Natural killer cell (primary cell): ENCODE data around the gene ROM1. TPM values are rescaled to one million over a fixed set of nuclear protein-coding genes. Genes with fewer than 3 reads are reported as not detected.
"Not testable (repeated sequence)": the region's sequence is repeated elsewhere in the genome, so short reads cannot be mapped to it uniquely, and the experiment has no call there.

Experiments
- ATAC-seq, 3 donors: fragments of 150-1000 bp in 2 of 3; fragments of 200-7000 bp in 1 of 3; cut with Tn5 transposase; 1 replicate in 1 of 3; 2 replicates in 2 of 3; pipeline ENCODE4 v1.10.0; 2021; ENCODE audit warnings: mild to moderate bottlenecking in 2 of 3, moderate library complexity in 2 of 3
- DNase-seq, 2 donors: peaks; one replicate each; pipeline versions ENCODE4 v3.0.0 to v3.0.0-alpha.2; 2013 to 2021; ENCODE audit warnings: mixed read lengths in 1 of 2
- H3K27ac ChIP-seq: one replicate; pipeline ENCODE4 v1.5.1; 2013; ENCODE audit warnings: mild to moderate bottlenecking, low read length
- H3K27me3 ChIP-seq: one replicate; pipeline ENCODE4 v1.6.1; 2013; ENCODE audit warnings: low read length; ENCODE audit not compliant: control insufficient read depth, insufficient read depth
- H3K36me3 ChIP-seq: one replicate; pipeline ENCODE4 v1.6.1; 2013; ENCODE audit warnings: low read length; ENCODE audit not compliant: control insufficient read depth, insufficient read depth
- H3K4me1 ChIP-seq: one replicate; pipeline ENCODE4 v1.6.1; 2013; ENCODE audit warnings: low read length; ENCODE audit not compliant: control insufficient read depth, insufficient read depth
- H3K4me3 ChIP-seq: one replicate; pipeline ENCODE4 v1.5.1; 2013; ENCODE audit warnings: low read length
- H3K9me3 ChIP-seq: one replicate; pipeline ENCODE4 v1.6.1; 2013; ENCODE audit warnings: low read length; ENCODE audit not compliant: control insufficient read depth, insufficient read depth
- H3K27ac Mint-ChIP-seq, 2 donors: one replicate each; pipeline ENCODE4 v1.8.0; 2022; ENCODE audit warnings: mild to moderate bottlenecking in 2 of 2, mixed read lengths in 2 of 2, moderate library complexity in 1 of 2
- H3K27me3 Mint-ChIP-seq, 2 donors: one replicate each; pipeline ENCODE4 v1.8.0; 2022; ENCODE audit warnings: low read depth in 2 of 2, mixed read lengths in 2 of 2
- H3K36me3 Mint-ChIP-seq: one replicate; pipeline ENCODE4 v1.8.0; 2022; ENCODE audit warnings: mixed read lengths
- H3K4me1 Mint-ChIP-seq, 2 donors: one replicate each; pipeline ENCODE4 v1.8.0; 2022; ENCODE audit warnings: mixed read lengths in 2 of 2
- H3K4me3 Mint-ChIP-seq: one replicate; pipeline ENCODE4 v1.8.0; 2022; ENCODE audit warnings: mild to moderate bottlenecking, moderate library complexity, mixed read lengths
- H3K9me3 Mint-ChIP-seq, 2 donors: one replicate each; pipeline ENCODE4 v1.8.0; 2022; ENCODE audit warnings: mixed read lengths in 2 of 2
- WGBS: methylation state at CpG from one replicate; pipeline ENCODE4 v1.1.7; 2013; ENCODE audit warnings: missing lambda C conversion rate; ENCODE audit not compliant: insufficient coverage; 5-methylcytosine and 5-hydroxymethylcytosine counted together
- intact Hi-C: fragments of 100-400 bp; cut with micrococcal nuclease; formaldehyde crosslinking; loops from one replicate; pipeline ENCODE4 v1.14.2; 2022
- total RNA-seq, 4 donors: library from RNA; stranded (reverse); fragments of 120-200 nt in 1 of 4; gene quantifications; one replicate each; pipeline versions ENCODE4 v1.2.3 to v1.2.4, GENCODE V29; 2013 to 2022
- TF ChIP-seq, protein P1 (sequence below): fragments of 200-600 bp; IDR thresholded peaks from one replicate; pipeline ENCODE4 v1.8.0; 2022; ENCODE audit warnings: antibody characterized with exemption

The ROM1 gene
- total RNA-seq, 3 donors from 2014 or later (not counting 1 experiment from before 2014, with no cell fraction given), result 2.6 to 6.9 (median 3.9) TPM

DNA sequence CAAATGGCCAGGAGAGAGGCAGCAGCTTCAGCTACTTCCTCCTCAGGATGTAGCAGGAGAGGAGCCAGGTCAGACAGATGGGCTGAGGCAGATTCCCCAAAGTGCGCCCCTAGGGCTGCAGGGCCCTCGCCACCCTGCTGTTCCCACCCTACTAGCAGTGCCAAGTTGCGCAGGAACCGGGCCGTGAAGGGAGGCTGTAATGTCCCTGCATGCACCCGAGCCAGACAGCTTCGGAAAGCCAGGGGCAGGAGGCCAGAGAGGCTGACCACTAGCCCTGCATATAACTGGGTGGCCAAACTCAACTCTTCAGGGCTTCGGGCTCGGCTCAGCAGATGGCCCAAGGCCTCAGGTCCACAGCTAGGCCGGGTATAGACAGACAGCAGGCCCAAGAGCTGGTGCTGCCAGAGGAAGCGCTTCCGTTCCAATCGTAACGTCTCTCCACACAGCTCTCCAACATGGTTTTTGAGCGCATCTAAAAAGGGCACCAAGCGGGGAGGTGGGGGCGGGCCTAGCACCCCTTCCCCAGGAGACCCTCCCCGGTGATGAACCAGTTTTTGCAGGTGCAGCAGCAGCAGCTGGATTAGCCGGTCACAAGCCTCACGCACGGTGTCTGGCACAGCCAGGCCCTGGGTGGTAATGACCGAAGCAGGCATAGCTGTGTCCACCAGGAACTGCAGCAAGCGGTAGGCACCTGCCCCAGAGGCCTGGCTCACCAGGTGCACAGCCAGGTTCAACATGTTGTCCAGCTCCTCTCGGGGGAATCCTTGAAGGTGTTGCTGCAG, 35.3 kb downstream of the ROM1 start:
- TF ChIP-seq, protein P1, sequence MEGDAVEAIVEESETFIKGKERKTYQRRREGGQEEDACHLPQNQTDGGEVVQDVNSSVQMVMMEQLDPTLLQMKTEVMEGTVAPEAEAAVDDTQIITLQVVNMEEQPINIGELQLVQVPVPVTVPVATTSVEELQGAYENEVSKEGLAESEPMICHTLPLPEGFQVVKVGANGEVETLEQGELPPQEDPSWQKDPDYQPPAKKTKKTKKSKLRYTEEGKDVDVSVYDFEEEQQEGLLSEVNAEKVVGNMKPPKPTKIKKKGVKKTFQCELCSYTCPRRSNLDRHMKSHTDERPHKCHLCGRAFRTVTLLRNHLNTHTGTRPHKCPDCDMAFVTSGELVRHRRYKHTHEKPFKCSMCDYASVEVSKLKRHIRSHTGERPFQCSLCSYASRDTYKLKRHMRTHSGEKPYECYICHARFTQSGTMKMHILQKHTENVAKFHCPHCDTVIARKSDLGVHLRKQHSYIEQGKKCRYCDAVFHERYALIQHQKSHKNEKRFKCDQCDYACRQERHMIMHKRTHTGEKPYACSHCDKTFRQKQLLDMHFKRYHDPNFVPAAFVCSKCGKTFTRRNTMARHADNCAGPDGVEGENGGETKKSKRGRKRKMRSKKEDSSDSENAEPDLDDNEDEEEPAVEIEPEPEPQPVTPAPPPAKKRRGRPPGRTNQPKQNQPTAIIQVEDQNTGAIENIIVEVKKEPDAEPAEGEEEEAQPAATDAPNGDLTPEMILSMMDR, result no peak
- intact Hi-C loops, result no loop called here
- DNase-seq, result peak in 1 of 2 donors; percentile 5
- Histone ChIP-seq H3K36me3 (peaks cover 31% of the 10 kb centered on the region), H3K9me3 (no peaks in the 10 kb centered on the region), H3K4me3 (no peak overlapping the region), H3K4me1 (peaks cover 42% of the 10 kb centered on the region), H3K27ac (no peak overlapping the region), H3K27me3 (no peaks in the 10 kb centered on the region)
- Mint-ChIP-seq H3K27ac (no peak overlapping the region), H3K4me3 (no peak overlapping the region), H3K36me3 (no peaks in the 10 kb centered on the region), H3K4me1 (peaks cover 19 to 24% of the 10 kb centered on the region in 2 donors), H3K9me3 (no peaks in the 10 kb centered on the region), H3K27me3 (no peaks in the 10 kb centered on the region)
- 97% methylated on average over 24 of the region's 24 CpGs for WGBS
- ATAC-seq, result no peak

DNA sequence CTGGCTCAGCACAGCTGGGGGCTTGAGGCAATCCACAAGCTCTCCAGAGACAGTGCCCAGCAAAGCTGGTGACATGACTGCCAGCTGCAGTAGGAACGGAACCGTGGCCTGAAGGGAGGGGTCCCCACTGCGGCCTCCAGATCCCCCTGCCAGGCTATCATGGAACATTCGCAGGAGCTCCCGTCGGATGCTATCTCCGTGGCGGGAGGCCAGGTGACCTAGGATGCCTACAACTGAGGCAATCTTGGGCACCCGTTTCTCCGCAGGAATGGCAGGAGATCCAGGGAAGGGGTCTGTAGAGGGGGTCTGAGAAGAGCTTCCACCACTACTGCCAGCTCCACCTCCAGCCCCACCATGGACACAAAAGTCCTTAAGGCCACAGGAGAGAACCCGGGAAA, 35.9 kb downstream of the ROM1 start:
- Histone ChIP-seq H3K27me3 (no peaks in the 10 kb centered on the region), H3K36me3 (peaks cover 27% of the 10 kb centered on the region), H3K4me1 (peaks cover 44% of the 10 kb centered on the region), H3K27ac (no peak overlapping the region), H3K4me3 (no peak overlapping the region), H3K9me3 (no peaks in the 10 kb centered on the region)
- 97% methylated on average over 11 of the region's 11 CpGs for WGBS
- H3K9me3 Mint-ChIP-seq, result no peaks in the 10 kb centered on the region
- no peaks in the 10 kb centered on the region for H3K36me3 Mint-ChIP-seq
- TF ChIP-seq, protein P1, result no peak
- H3K27me3 Mint-ChIP-seq, result peaks cover 0 to 3% of the 10 kb centered on the region in 2 donors
- H3K4me1 Mint-ChIP-seq, result peaks cover 23 to 29% of the 10 kb centered on the region in 2 donors
- H3K27ac Mint-ChIP-seq, result no peak overlapping the region
- H3K4me3 Mint-ChIP-seq, result no peak overlapping the region
- intact Hi-C loops, result no loop called here
- DNase-seq, result no peak
- ATAC-seq, result no peak

DNA sequence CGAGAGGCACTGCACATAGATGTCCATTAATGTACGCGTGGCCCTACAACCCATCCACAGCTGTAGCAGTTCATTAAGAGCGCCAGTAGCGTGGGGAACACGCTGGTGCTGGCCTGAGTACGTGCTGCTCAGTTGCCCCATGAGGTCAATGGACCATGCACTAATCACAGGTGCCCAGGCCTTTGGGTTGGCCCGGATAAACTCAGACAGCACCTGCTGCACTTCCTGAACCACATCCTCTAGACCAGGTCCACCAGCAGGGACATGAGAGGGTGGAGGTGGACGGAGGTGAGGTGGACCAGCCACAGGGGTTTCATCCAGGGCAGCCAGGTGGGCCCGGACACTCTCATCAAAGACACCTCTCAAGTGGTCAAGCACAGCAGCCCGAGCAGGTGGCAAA, 36.4 kb downstream of the ROM1 start:
- peak overlapping the region; percentile 25 for H3K4me3 Mint-ChIP-seq
- TF ChIP-seq, protein P1, result no peak

DNA sequence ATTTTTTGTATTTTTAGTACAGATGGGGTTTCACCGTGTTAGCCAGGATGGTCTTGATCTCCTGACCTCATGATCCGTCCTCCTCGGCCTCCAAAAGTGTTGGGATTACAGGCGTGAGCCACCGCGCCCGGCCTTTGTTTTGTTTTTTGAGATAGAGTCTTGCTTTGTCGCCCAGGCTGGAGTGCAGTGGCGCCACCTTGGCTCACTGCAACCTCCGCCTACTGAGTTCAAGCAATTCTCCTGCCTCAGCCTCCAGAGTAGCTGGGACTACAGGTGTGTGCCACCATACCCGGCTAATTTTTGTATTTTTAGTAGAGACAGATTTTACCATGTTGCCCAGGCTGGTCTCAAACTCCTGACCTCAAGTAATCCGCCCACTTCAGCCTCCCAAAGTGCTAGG, 37.2 kb downstream of the ROM1 start:
- H3K27me3 Mint-ChIP-seq, H3K36me3 Mint-ChIP-seq, ATAC-seq, H3K27me3 ChIP-seq, H3K27ac Mint-ChIP-seq, DNase-seq, H3K4me3 Mint-ChIP-seq, H3K9me3 ChIP-seq, H3K9me3 Mint-ChIP-seq, H3K27ac ChIP-seq, intact Hi-C loops, H3K4me3 ChIP-seq: not testable (repeated sequence)
- Histone ChIP-seq H3K36me3 (peaks cover 24% of the 10 kb centered on the region), H3K4me1 (peaks cover 40% of the 10 kb centered on the region)
- 95% methylated on average over 12 of the region's 12 CpGs for WGBS
- peaks cover 23 to 29% of the 10 kb centered on the region in 2 donors for H3K4me1 Mint-ChIP-seq

More for the DNA sequence above, 36.4 kb downstream of the ROM1 start:
- no peaks in the 10 kb centered on the region for H3K9me3 ChIP-seq
- peaks cover 23 to 29% of the 10 kb centered on the region in 2 donors for H3K4me1 Mint-ChIP-seq
- H3K36me3 ChIP-seq, result peaks cover 24% of the 10 kb centered on the region
- WGBS, result 97% methylated on average over 10 of the region's 11 CpGs
- no peaks in the 10 kb centered on the region for H3K27me3 ChIP-seq
- DNase-seq (peak in 1 of 2 donors; percentile 4), ATAC-seq (no peak)
- no peaks in the 10 kb centered on the region for H3K9me3 Mint-ChIP-seq
- intact Hi-C loops, result no loop called here
- no peak overlapping the region for H3K27ac Mint-ChIP-seq
- H3K4me1 ChIP-seq, result peaks cover 44% of the 10 kb centered on the region
- no peaks in the 10 kb centered on the region for H3K36me3 Mint-ChIP-seq
- H3K27me3 Mint-ChIP-seq, result peaks cover 0 to 3% of the 10 kb centered on the region in 2 donors
- H3K4me3 ChIP-seq, result no peak overlapping the region
- H3K27ac ChIP-seq, result no peak overlapping the region
